ENCODE data around the gene MEGF9. TPM values are rescaled to one million over a fixed set of nuclear protein-coding genes. Genes with fewer than 3 reads are reported as not detected.

The MEGF9 gene
- total RNA-seq, 3 donors from 2014 or later (not counting 1 experiment from before 2014, with no cell fraction given) = 17.5 to 25.9 (median 22.3) TPM

DNA sequence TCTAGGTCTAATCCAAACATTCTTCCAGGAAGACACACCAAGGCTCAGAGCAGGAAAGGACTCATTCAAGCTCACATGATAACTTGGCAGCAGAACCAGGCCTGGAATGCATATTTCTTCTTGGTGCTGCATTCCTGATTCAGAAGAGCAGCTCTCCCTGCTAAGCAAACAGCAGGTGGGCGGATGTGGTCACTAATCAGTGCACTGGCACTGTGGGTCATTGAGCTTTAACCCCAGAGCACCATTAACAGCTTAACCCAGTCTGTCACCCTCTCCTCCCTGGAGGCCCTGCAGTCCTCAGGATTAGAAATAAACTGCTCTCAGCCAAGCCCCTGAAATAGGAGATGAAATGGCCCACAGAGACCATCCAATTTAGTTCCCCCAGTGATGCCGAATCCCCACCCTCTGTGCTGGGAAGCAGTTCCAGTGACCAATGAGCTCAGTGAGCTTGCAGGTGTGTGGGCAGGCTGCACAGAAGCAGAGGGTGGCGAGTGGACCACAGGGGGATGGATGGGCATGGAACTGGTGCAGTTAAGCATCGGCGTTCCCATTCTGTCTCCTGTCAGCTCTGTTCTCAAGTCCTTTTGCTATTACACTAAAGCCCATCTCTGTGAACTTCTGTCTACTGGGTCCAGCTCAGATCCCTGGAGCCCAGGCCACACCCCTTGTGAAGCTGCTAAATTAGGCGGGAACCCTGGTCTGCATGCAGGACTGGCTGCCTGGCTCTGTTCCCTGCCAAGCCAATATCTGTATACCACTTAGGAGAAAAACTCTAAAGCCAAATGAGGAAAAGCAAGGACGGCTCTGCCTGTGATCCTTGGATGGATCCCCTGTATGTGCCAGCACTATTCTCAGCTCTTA, 16.6 kb upstream of the MEGF9 start:
- intact Hi-C loops (cut with micrococcal nuclease) = no loop called here
- TF ChIP-seq, protein P1, sequence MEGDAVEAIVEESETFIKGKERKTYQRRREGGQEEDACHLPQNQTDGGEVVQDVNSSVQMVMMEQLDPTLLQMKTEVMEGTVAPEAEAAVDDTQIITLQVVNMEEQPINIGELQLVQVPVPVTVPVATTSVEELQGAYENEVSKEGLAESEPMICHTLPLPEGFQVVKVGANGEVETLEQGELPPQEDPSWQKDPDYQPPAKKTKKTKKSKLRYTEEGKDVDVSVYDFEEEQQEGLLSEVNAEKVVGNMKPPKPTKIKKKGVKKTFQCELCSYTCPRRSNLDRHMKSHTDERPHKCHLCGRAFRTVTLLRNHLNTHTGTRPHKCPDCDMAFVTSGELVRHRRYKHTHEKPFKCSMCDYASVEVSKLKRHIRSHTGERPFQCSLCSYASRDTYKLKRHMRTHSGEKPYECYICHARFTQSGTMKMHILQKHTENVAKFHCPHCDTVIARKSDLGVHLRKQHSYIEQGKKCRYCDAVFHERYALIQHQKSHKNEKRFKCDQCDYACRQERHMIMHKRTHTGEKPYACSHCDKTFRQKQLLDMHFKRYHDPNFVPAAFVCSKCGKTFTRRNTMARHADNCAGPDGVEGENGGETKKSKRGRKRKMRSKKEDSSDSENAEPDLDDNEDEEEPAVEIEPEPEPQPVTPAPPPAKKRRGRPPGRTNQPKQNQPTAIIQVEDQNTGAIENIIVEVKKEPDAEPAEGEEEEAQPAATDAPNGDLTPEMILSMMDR (IDR thresholded peaks at IDR 0.05) = no peak
- H3K9me3 ChIP-seq (ENCODE audit: control insufficient read depth, insufficient read depth, low read length) = no peaks in the 10 kb centered on the region
- no peak overlapping the region for H3K4me3 ChIP-seq (ENCODE audit: low read length)
- DNase-seq (no peak), ATAC-seq (no peak)
- no peaks in the 10 kb centered on the region for H3K36me3 ChIP-seq (ENCODE audit: control insufficient read depth, insufficient read depth, low read length)
- no peaks in the 10 kb centered on the region for H3K9me3 Mint-ChIP-seq
- no peaks in the 10 kb centered on the region for H3K27me3 ChIP-seq (ENCODE audit: control insufficient read depth, insufficient read depth, low read length)
- no peak overlapping the region for H3K4me3 Mint-ChIP-seq
- no peaks in the 10 kb centered on the region for H3K27me3 Mint-ChIP-seq (ENCODE audit: low read depth in 2 of 2)
- H3K4me1 Mint-ChIP-seq = no peaks in the 10 kb centered on the region
- H3K4me1 ChIP-seq (ENCODE audit: control insufficient read depth, insufficient read depth, low read length) = peaks cover 5% of the 10 kb centered on the region
- H3K27ac ChIP-seq (ENCODE audit: low read length) = no peak overlapping the region
- H3K27ac Mint-ChIP-seq = no peak overlapping the region
- no peaks in the 10 kb centered on the region for H3K36me3 Mint-ChIP-seq
- 95% methylated on average over 7 of the region's 7 CpGs for WGBS (ENCODE audit: insufficient coverage)

DNA sequence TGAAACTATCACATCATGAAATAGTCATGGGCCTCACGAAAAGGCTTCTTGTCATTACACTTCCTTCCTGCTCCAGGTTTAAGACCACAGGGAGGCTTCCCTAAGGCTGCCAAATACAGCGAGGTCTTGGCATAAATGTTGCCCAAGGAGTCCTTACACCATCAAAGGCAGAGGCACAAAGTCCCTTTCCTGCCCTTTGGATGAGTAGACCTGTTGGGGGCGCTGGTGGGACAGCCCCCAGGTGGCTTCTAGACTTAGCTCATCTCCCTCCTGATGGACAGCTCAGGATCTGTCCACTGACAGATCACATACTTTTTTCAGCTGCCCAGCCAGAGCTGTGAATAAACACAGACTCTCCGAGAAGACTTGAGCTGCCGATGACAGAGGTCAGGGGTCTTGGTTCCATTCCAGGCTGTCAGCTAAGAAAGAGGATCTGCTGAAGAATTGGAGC, 15.5 kb upstream of the MEGF9 start:
- no peak for ATAC-seq
- Mint-ChIP-seq H3K27ac (no peak overlapping the region), H3K4me1 (no peaks in the 10 kb centered on the region), H3K9me3 (no peaks in the 10 kb centered on the region), H3K36me3 (no peaks in the 10 kb centered on the region), H3K4me3 (no peak overlapping the region), H3K27me3 (ENCODE audit: low read depth in 2 of 2) (no peaks in the 10 kb centered on the region)
- Histone ChIP-seq H3K27me3 (ENCODE audit: control insufficient read depth, insufficient read depth, low read length) (no peaks in the 10 kb centered on the region), H3K36me3 (ENCODE audit: control insufficient read depth, insufficient read depth, low read length) (no peaks in the 10 kb centered on the region), H3K9me3 (ENCODE audit: control insufficient read depth, insufficient read depth, low read length) (no peaks in the 10 kb centered on the region), H3K4me3 (ENCODE audit: low read length) (no peak overlapping the region), H3K27ac (ENCODE audit: low read length) (no peak overlapping the region), H3K4me1 (ENCODE audit: control insufficient read depth, insufficient read depth, low read length) (peaks cover under 1% of the 10 kb centered on the region)
- intact Hi-C loops (cut with micrococcal nuclease) = no loop called here
- no peak for DNase-seq
- 65% methylated on average over 5 of the region's 5 CpGs for WGBS (ENCODE audit: insufficient coverage)
- TF ChIP-seq, protein P1 (IDR thresholded peaks at IDR 0.05) = no peak

DNA sequence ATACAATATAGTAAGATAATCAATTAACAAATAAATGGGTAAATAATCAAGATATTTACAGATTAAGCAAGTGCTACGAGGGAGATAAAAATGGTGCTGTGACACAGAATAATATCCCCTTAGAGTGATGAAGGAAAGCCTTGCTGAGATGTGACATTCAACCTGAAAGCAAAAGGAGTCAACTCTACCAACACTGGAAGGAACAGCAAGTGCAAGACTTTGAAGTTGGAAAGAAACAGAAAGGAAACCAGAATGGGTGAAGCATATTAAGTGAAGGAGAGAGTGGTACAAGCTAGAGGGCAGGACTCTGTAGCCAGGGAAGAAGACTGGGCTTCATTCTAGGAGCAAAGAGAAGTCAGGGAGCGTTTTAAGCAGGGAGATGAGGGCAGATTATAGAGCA, 12.2 kb upstream of the MEGF9 start:
- no peak overlapping the region for H3K27ac ChIP-seq (ENCODE audit: low read length)
- Mint-ChIP-seq H3K4me3 (no peak overlapping the region), H3K4me1 (no peaks in the 10 kb centered on the region), H3K27ac (no peak overlapping the region), H3K36me3 (no peaks in the 10 kb centered on the region), H3K9me3 (no peaks in the 10 kb centered on the region), H3K27me3 (ENCODE audit: low read depth in 2 of 2) (no peaks in the 10 kb centered on the region)
- TF ChIP-seq, protein P1 (IDR thresholded peaks at IDR 0.05) = no peak
- H3K27me3 ChIP-seq (ENCODE audit: control insufficient read depth, insufficient read depth, low read length) = no peaks in the 10 kb centered on the region
- no peak overlapping the region for H3K4me3 ChIP-seq (ENCODE audit: low read length)
- DNase-seq = no peak
- no peaks in the 10 kb centered on the region for H3K4me1 ChIP-seq (ENCODE audit: control insufficient read depth, insufficient read depth, low read length)
- no peaks in the 10 kb centered on the region for H3K36me3 ChIP-seq (ENCODE audit: control insufficient read depth, insufficient read depth, low read length)
- intact Hi-C loops (cut with micrococcal nuclease) = no loop called here
- ATAC-seq = no peak
- WGBS (ENCODE audit: insufficient coverage) = 82% methylated on average over 2 of the region's 2 CpGs
- no peaks in the 10 kb centered on the region for H3K9me3 ChIP-seq (ENCODE audit: control insufficient read depth, insufficient read depth, low read length)

Measured in natural killer cell (primary cell).